ENCODE measurements around the gene MAML2.

- TF ChIP-seq JUND (CRISPR knock-in tag; IDR thresholded peaks at IDR 0.05) (no peak), HCFC1 (IDR thresholded peaks at IDR 0.05; ENCODE audit: low read depth, low read length) (no peak), SMC3 (IDR thresholded peaks at IDR 0.05; ENCODE audit: low read length) (no peak), BCLAF1 (IDR thresholded peaks at IDR 0.05) (no peak), POLR2AphosphoS5 (IDR thresholded peaks at IDR 0.05; ENCODE audit: low read depth, low read length) (no peak), FOSL1 (CRISPR knock-in tag; IDR thresholded peaks at IDR 0.05; ENCODE audit: borderline replicate concordance) (no peak), ZSCAN5A (CRISPR knock-in tag; IDR thresholded peaks at IDR 0.05; ENCODE audit: borderline replicate concordance) (no peak), CBX2 (IDR thresholded peaks at IDR 0.05; ENCODE audit: low read depth, low read length) (no peak), CBX2 (CRISPR knock-in tag; IDR thresholded peaks at IDR 0.05; ENCODE audit: low read depth) (no peak), EZH2 (conservative IDR thresholded peaks at IDR 0.05; ENCODE audit: low read depth, low read length) (no peak), YY1 (IDR thresholded peaks at IDR 0.05; ENCODE audit: insufficient read depth, insufficient replicate concordance, low read depth, low read length) (no peak), ZBTB20 (CRISPR knock-in tag; IDR thresholded peaks at IDR 0.05; ENCODE audit: borderline replicate concordance, low read depth) (no peak), ZNF431 (CRISPR knock-in tag; IDR thresholded peaks at IDR 0.05; ENCODE audit: borderline replicate concordance, low read depth) (no peak)
Observed at GRCh38 chr11:96279896-96280290, 63.1 kb downstream of the MAML2 start.
